ENCODE results near the gene VNN1. TPM values are rescaled to one million over a fixed set of nuclear protein-coding genes. Genes with fewer than 3 reads are reported as not detected.
"Not testable (repeated sequence)": the region's sequence is repeated elsewhere in the genome, so short reads cannot be mapped to it uniquely, and the experiment has no call there.

The VNN1 gene
- total RNA-seq, 8 experiments from 2014 or later: 0.05 to 0.14 TPM; not detected in 6

DNA sequence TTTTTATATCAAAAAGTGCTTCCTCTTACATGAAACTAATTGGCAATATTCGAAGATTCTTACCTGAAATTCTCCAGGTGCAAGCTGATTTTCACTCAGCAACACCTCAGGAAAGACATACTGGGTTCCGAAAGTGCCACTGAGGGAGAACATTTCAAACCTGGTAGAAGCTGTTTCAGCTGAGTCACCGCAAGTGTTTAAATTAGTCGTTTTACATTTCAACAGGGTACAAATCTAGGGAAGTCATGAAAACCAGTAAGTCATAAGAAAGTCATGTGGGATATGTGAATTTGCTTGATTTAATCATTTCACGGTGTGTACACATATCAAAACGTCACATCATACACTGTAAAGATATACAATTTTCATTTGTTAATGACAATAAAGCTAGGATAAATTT, 29.6 kb downstream of the VNN1 start:
- no peak for ATAC-seq (replicated peaks in 6 of 8)
- WGBS, 10 experiments: 20 to 97% (median 72%) methylated on average over 1 to 6 of the region's 6 CpGs

DNA sequence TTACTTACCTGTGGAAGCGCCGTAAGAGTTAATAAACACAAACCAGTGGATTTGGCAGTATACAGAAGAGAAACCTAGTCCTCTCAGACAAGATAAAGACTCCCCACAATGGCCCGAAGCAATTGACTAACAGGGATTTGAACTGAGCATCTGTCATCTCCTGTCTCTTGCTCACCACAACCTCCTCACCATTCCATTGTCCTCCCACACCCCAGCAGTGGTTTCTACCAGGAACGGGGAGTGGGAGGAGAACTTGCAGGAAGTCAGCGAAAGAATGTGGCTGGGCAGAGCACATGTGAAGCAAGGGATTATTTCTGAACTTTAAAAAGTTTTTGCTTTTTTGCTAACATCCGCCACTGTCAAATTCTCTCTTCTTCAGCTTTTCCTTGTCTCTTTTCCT, 30.3 kb downstream of the VNN1 start:
- in situ Hi-C loops (cut with MboI; ENCODE audit: low pct_unique_long_range_greater_than_20kb in 2 of 9, low sequenced_read_pairs in 9 of 9, unreplicated experiment in 9 of 9): no loop called here
- H3K27ac ChIP-seq: no peak overlapping the region
- peak in 2 of 8 experiments; percentile 72 to 73 for ATAC-seq (replicated peaks in 6 of 8)
- no peak overlapping the region for H3K4me3 ChIP-seq
- WGBS, 10 experiments: 31 to 100% (median 83%) methylated on average over 3 to 6 of the region's 6 CpGs
- no peaks in the 10 kb centered on the region for H3K4me1 ChIP-seq (replicated peaks in 1 of 2)

More for the DNA sequence above, 29.6 kb downstream of the VNN1 start:
- Histone ChIP-seq H3K4me3 (no peak overlapping the region), H3K4me1 (replicated peaks in 1 of 2) (no peaks in the 10 kb centered on the region), H3K27ac (no peak overlapping the region)
- in situ Hi-C loops (cut with MboI; ENCODE audit: low pct_unique_long_range_greater_than_20kb in 2 of 9, low sequenced_read_pairs in 9 of 9, unreplicated experiment in 9 of 9): no loop called here

DNA sequence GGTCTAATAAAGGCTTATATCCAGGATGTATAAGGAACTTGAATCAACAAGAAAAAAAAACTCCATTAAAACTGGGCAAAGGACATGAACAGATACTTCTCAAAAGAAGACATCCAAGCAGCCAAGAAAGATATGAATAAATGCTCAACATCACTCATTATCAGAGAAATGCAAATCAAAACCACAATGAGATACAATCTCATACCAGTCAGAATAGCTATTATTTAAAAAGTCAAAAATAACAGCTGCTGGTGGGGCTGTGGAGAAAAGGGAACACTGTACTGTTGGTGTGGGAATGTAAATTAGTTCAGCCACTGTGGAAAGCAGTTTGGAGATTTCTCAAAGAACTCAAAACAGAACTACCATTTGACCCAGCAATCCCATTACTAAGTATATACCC, 34.8 kb downstream of the VNN1 start:
- H3K27ac ChIP-seq; in situ Hi-C loops (cut with MboI; ENCODE audit: low pct_unique_long_range_greater_than_20kb in 2 of 9, low sequenced_read_pairs in 9 of 9, unreplicated experiment in 9 of 9); H3K4me3 ChIP-seq; H3K4me1 ChIP-seq (replicated peaks in 1 of 2): not testable (repeated sequence)
- peak in 2 of 8 experiments; percentile 76 to 80 for ATAC-seq (replicated peaks in 6 of 8)

DNA sequence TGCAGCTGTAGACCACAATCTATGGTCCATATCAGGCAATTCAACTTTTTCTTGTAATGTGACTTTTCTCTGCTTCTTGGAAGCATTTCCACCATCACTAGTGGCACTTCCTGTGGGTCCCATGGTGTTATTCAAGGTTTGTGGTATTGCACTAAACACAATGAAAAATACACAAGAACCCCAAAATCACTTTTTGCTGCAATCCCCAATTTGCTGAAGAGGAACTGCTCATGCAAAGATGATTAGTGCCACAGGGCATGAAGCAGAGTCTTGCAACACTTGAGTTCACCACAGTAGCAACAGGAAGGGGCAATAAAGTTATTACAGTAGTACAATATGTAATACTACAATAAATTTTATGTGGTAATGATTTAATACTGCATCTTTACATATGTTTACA, 38.1 kb downstream of the VNN1 start:
- H3K4me1 ChIP-seq (replicated peaks in 1 of 2): no peaks in the 10 kb centered on the region
- no peak overlapping the region for H3K4me3 ChIP-seq
- no peak for ATAC-seq (replicated peaks in 6 of 8)
- in situ Hi-C loops (cut with MboI; ENCODE audit: low pct_unique_long_range_greater_than_20kb in 2 of 9, low sequenced_read_pairs in 9 of 9, unreplicated experiment in 9 of 9): no loop called here
- H3K27ac ChIP-seq: no peak overlapping the region

DNA sequence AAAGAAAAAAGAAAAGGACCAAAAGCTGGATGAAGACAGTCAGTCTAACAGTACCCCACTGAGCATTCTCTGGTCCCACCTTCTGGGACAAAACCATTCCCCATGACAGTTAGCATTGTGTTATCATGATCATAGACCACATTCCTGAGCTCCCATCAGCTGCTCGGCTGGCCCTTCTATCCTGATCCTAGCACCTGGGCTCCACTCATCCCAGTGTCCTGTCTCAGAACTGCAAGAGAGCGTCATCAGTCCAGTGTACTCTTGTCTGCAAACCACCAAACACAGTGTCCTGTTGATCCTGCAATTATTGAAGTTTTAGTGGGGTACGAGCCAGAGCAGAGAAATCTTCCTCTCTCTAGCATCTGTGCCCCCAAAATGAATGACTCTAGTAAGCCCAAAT, 38.9 kb downstream of the VNN1 start:
- Histone ChIP-seq H3K4me3 (no peak overlapping the region), H3K27ac (no peak overlapping the region), H3K4me1 (replicated peaks in 1 of 2) (no peaks in the 10 kb centered on the region)
- in situ Hi-C loops (cut with MboI; ENCODE audit: low pct_unique_long_range_greater_than_20kb in 2 of 9, low sequenced_read_pairs in 9 of 9, unreplicated experiment in 9 of 9): no loop called here
- 0 to 88% (median 66%) methylated on average over 1 to 3 of the region's 3 CpGs; no CpG with 5 or more reads in 3 of the 10 experiments for WGBS, 10 experiments
- ATAC-seq (replicated peaks in 6 of 8): peak in 1 of 8 experiments; percentile 17

DNA sequence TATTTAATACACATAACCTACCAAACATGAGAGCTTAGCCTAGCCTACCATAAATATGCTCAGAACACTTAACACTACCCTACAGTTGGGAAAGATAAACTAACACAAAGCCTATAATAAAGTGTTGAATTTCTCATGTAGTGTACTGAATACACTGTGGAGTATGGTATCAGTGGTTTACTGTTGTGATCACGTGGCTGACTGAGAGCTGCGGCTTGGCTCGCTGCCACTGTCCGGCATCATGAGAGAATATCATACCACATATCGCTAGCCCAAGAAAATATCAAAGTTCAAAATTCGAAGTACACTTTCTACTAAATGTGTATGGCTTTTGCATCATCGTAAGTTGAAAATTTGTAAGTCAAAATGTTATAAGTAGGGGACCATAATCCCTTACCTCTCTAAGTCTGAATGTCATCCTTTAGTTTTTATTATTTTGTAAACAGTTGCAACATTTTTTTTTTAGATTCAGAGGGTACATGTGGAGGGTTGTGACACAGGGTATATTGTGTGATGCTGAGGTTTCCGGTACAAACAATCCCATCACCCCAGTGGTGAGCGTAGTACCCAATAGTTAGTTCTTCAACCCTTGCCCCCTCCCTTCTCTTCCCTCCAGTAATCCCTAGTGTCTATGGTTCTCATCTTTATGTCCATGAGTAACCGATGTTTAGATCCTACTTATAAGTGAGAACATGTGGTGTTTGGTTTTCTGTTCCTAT, 40.3 kb downstream of the VNN1 start:
- no peak overlapping the region for H3K27ac ChIP-seq
- in situ Hi-C loops (cut with MboI; ENCODE audit: low pct_unique_long_range_greater_than_20kb in 2 of 9, low sequenced_read_pairs in 9 of 9, unreplicated experiment in 9 of 9): no loop called here
- 59 to 100% (median 81%) methylated on average over 1 to 10 of the region's 10 CpGs; no CpG with 5 or more reads in 2 of the 10 experiments for WGBS, 10 experiments
- no peak overlapping the region for H3K4me3 ChIP-seq
- no peaks in the 10 kb centered on the region for H3K4me1 ChIP-seq (replicated peaks in 1 of 2)
- ATAC-seq (replicated peaks in 6 of 8): no peak

DNA sequence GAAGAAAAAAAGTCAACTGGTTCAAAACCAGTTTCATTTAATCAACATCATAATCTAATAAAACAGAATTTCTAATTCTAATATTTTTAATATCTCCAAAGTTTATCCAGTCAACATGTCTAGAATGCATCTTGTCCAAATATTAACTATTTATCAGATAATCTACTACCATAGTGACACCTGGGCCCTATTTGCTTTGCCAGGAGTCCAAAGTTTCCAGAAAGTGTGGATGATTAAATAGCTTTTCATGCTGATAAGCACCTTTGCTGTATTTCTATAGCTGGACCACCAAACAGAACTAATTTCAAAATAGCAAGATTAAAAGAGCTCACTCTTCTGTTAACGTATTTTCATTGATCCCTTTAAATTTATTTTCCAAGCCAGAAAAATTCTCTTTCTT, 42.6 kb downstream of the VNN1 start:
- no peak for ATAC-seq (replicated peaks in 6 of 8)
- Histone ChIP-seq H3K4me1 (replicated peaks in 1 of 2) (no peaks in the 10 kb centered on the region), H3K27ac (no peak overlapping the region), H3K4me3 (no peak overlapping the region)
- WGBS, 10 experiments: 25 to 100% (median 100%) methylated on average over 1 of the region's 1 CpG; no CpG with 5 or more reads in 3 of the 10 experiments
- in situ Hi-C loops (cut with MboI; ENCODE audit: low pct_unique_long_range_greater_than_20kb in 2 of 9, low sequenced_read_pairs in 9 of 9, unreplicated experiment in 9 of 9): no loop called here

DNA sequence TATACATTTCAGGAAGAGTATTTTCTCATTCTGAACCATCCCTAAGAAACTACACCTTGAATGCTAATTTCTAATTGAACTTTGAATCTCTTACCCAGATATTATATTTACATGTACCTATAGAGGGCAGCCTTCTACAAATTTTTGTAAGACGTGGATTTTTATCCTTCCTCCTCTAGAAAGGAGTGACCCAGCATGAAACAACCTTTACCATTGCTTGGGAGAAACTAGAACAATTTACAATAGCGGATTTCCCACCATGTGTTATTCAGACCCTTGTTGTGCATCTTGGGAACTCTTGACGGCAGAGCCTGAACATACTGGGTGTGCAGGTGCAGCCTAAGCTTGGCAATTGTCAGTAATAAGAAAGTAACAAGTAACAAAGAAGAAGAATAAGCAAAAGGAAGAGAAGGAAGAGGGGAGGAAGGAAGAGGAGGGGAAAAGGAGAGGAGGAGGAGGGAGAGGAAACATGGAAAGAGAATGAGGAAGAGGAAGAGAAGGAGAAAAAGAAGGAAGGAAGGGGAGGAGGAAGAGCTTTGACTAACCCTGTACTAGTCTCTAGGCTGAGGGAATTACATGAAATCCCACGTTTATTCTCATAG, 44.1 kb downstream of the VNN1 start:
- in situ Hi-C loops (cut with MboI; ENCODE audit: low pct_unique_long_range_greater_than_20kb in 2 of 9, low sequenced_read_pairs in 9 of 9, unreplicated experiment in 9 of 9): no loop called here
- Histone ChIP-seq H3K4me3 (no peak overlapping the region), H3K4me1 (replicated peaks in 1 of 2) (no peaks in the 10 kb centered on the region), H3K27ac (no peak overlapping the region)
- ATAC-seq (replicated peaks in 6 of 8): peak in 4 of 8 experiments; percentile 40 to 82 (median 70)
- 0 to 87% (median 40%) methylated on average over 1 to 4 of the region's 4 CpGs for WGBS, 10 experiments

DNA sequence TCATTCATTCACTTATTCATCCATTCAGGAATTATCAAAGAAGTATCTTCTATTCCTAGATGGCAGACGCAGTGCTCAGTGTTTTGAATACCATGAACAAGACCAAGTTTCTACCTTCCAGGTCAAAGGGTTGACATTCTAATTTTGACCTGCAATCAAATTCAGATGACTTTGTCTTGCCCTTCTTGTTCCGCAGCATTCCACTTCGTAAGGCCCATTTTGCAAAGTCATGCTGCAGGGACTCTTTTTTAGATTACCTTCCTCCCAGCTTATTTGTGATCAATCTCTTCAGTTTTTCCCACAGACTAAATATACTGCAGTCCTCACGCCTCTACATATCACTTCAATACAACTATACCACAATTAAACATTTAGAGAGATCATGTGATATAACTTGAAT, 47.7 kb downstream of the VNN1 start:
- Histone ChIP-seq H3K4me3 (no peak overlapping the region), H3K27ac (no peak overlapping the region), H3K4me1 (replicated peaks in 1 of 2) (no peaks in the 10 kb centered on the region)
- in situ Hi-C loops (cut with MboI; ENCODE audit: low pct_unique_long_range_greater_than_20kb in 2 of 9, low sequenced_read_pairs in 9 of 9, unreplicated experiment in 9 of 9): no loop called here
- WGBS, 10 experiments: 53 to 95% (median 63%) methylated on average over 3 to 4 of the region's 4 CpGs; no CpG with 5 or more reads in 1 of the 10 experiments
- ATAC-seq (replicated peaks in 6 of 8): no peak

DNA sequence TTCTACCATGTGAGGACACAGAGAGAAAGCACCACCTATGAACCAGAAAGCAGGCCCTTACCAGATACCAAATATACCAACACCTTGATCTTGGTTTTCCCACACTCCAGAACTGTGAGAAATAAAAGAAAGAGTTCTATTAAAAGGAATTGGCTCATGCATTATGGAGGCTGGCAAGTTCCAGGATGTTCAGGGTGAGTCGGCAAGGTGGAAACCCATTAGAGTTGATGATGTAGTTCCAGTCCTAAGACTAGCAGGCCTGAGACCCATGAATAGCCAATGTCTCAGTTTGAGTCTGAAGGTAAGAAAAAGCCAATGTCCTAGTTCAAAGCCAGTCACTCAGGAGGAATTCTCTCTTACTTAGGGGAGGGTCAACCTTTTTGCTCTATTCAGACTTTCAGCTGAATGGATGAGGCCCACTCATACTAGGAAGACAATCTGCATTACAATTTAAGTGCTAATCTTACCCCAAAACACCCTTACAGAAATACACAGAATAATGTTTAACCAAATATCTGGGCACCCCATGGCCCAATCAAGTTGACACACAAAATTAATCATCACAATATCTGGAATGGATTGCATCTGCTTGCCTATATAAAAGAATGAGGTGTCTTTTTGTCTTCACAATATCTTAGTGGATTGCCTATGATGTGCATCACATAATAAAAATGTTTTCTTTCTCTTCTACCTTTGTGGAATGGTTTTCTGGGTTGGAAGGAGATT, 49.4 kb downstream of the VNN1 start:
- H3K4me3 ChIP-seq: no peak overlapping the region
- in situ Hi-C loops (cut with MboI; ENCODE audit: low pct_unique_long_range_greater_than_20kb in 2 of 9, low sequenced_read_pairs in 9 of 9, unreplicated experiment in 9 of 9): no loop called here
- no peaks in the 10 kb centered on the region for H3K4me1 ChIP-seq (replicated peaks in 1 of 2)
- no peak for ATAC-seq (replicated peaks in 6 of 8)
- no peak overlapping the region for H3K27ac ChIP-seq
- WGBS, 10 experiments: 40 to 100% (median 86%) methylated on average over 1 of the region's 1 CpG; no CpG with 5 or more reads in 5 of the 10 experiments

DNA sequence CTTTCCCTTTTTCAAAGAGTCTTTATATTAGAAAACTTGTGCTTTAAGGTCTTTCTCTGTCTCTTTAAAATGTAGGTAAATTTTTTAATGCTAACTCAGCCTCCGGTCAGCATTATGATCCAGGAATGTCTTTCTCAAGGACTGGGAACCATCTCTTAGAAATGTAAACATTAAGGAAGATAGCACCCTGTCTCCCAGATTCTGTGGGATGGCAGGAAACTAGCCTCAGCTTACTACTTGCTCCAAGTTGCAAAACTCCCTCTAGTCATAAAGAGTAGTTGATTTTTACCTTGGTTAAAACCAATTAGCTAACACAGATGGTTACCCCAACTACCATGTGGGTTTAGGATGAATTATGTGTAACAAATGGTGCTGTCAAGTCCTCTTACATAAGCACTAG, 50.2 kb downstream of the VNN1 start:
- Histone ChIP-seq H3K4me3 (no peak overlapping the region), H3K4me1 (replicated peaks in 1 of 2) (no peaks in the 10 kb centered on the region), H3K27ac (no peak overlapping the region)
- in situ Hi-C loops (cut with MboI; ENCODE audit: low pct_unique_long_range_greater_than_20kb in 2 of 9, low sequenced_read_pairs in 9 of 9, unreplicated experiment in 9 of 9): no loop called here
- no peak for ATAC-seq (replicated peaks in 6 of 8)
- WGBS, 10 experiments: 20 to 100% (median 94%) methylated on average over 1 of the region's 1 CpG; no CpG with 5 or more reads in 2 of the 10 experiments

DNA sequence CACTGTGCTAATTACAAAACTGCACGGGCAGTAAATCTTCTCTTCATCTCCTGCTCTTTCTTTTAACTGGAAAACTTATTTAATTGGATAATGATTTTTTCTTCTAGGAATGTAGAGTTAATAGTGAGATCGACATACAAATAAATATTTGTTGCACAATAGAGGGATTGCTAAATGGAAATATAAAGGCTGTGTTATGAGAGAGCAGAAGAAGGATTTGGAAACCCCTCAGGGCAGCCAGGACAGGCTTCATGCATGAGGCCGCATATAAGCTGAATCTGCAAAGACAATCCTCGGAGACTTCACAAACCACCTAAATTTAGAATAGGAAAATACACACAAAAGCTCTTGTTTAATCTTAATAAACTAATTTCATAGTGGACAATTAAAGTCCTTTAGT, 51.9 kb downstream of the VNN1 start:
- H3K4me1 ChIP-seq (replicated peaks in 1 of 2): no peaks in the 10 kb centered on the region
- no peak overlapping the region for H3K4me3 ChIP-seq
- WGBS, 10 experiments: 23 to 92% (median 83%) methylated on average over 2 to 4 of the region's 4 CpGs
- in situ Hi-C loops (cut with MboI; ENCODE audit: low pct_unique_long_range_greater_than_20kb in 2 of 9, low sequenced_read_pairs in 9 of 9, unreplicated experiment in 9 of 9): no loop called here
- ATAC-seq (replicated peaks in 6 of 8): peak in 1 of 8 experiments; percentile 18
- no peak overlapping the region for H3K27ac ChIP-seq

DNA sequence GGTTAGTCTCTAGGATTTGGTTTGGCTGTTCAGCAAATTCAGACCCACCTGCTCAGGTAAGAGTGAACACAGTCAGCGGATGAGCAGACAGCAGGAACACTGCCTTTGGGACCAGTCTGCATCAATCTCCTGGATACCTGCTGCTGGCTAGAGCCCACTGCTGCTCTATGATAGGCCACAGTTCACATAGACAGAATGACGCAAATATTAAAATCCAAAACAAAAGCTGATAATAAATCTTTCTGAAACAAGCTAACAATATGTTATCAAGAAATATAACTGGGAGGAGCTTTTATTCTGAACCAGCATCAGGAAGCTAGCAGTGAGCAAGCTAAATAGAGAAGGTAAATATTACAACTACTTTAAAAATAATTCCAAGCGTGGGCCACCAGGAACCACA, 54.8 kb downstream of the VNN1 start, which contains the start of gene TAAR1:
TSS of gene TAAR1 (minus strand) at position 101 of the 400 bp plus-strand sequence. CDS start 13,179 bp downstream, outside the sequence.
- Histone ChIP-seq H3K4me3 (no peak within 1 kb of the TSS), H3K27ac (no peak within 1 kb of the TSS), H3K4me1 (replicated peaks in 1 of 2) (no peaks in the 10 kb centered on the region)
- in situ Hi-C loops (cut with MboI; ENCODE audit: low pct_unique_long_range_greater_than_20kb in 2 of 9, low sequenced_read_pairs in 9 of 9, unreplicated experiment in 9 of 9): no loop called here
- ATAC-seq (replicated peaks in 6 of 8): no peak
- 0 to 100% (median 85%) methylated on average over 1 to 3 of the region's 3 CpGs; no CpG with 5 or more reads in 1 of the 10 experiments for WGBS, 10 experiments

Data from motor neuron (in vitro differentiated cells).